Aorta (tissue), 5 donors: Measurements from ENCODE around the gene GREB1. TPM values are rescaled to one million over a fixed set of nuclear protein-coding genes. Genes with fewer than 3 reads are reported as not detected.

ENCODE experiments used
- ATAC-seq: fragments of 200-7000 bp; cut with Tn5 transposase; one replicate; pipeline ENCODE4 v1.9.1; 2022; ENCODE audit warnings: moderate library complexity; ENCODE audit not compliant: low FRiP score
- DNase-seq, 2 donors: peaks; one replicate each; pipeline ENCODE4 v3.0.0-alpha.2; 2020
- H3K27ac ChIP-seq, 2 donors: one replicate each; pipeline ENCODE4 v1.5.1; 2013; ENCODE audit warnings: low read length in 2 of 2, mild to moderate bottlenecking in 2 of 2, moderate library complexity in 2 of 2, control low read depth in 1 of 2, inconsistent platforms in 1 of 2, low read depth in 1 of 2
- H3K27me3 ChIP-seq, 2 donors: one replicate each; pipeline ENCODE4 v1.6.1; 2013; ENCODE audit warnings: control low read depth in 1 of 2, low read length in 1 of 2, mild to moderate bottlenecking in 1 of 2, moderate library complexity in 1 of 2; ENCODE audit not compliant: insufficient read depth in 2 of 2, control insufficient read depth in 1 of 2
- H3K36me3 ChIP-seq, 2 donors: one replicate each; pipeline ENCODE4 v1.6.1; 2013; ENCODE audit warnings: control low read depth in 1 of 2, low read length in 1 of 2, mild to moderate bottlenecking in 1 of 2; ENCODE audit not compliant: insufficient read depth in 2 of 2, control insufficient read depth in 1 of 2
- H3K4me1 ChIP-seq, 2 donors: one replicate each; pipeline ENCODE4 v1.6.1; 2013; ENCODE audit warnings: low read length in 2 of 2, control low read depth in 1 of 2, mild to moderate bottlenecking in 1 of 2, moderate library complexity in 1 of 2; ENCODE audit not compliant: insufficient read depth in 2 of 2, control insufficient read depth in 1 of 2
- H3K4me3 ChIP-seq, 2 donors: one replicate each; pipeline ENCODE4 v1.5.1; 2013; ENCODE audit warnings: low read length in 2 of 2, control low read depth in 1 of 2, mild to moderate bottlenecking in 1 of 2
- H3K9me3 ChIP-seq: one replicate; pipeline ENCODE4 v1.6.1; 2013; ENCODE audit warnings: mild to moderate bottlenecking, low read length; ENCODE audit not compliant: control insufficient read depth
- WGBS, 2 donors: extraction: QIAGEN DNeasy Blood & Tissue Kit; methylation state at CpG; one replicate each; pipeline ENCODE4 v1.1.7; 2013; 5-methylcytosine and 5-hydroxymethylcytosine counted together
- intact Hi-C, 2 donors: fragments of 100-400 bp; cut with DNase I; formaldehyde crosslinking; loops; one replicate each; pipeline versions ENCODE4 v1.14.2 to v1.15.0; 2022
- polyA plus RNA-seq, 2 donors: library from polyadenylated mRNA; stranded (reverse); fragments of 200-250 nt; gene quantifications; one replicate each; pipeline ENCODE4 v1.2.3, GENCODE V29; 2013
- total RNA-seq, 2 donors: library from RNA; stranded (reverse); fragmentation: NEBNext Ultra II Directional; extraction: Animal tissue kit (Norgen Biotek cat#: 25700); gene quantifications; one replicate each; pipeline ENCODE4 v1.2.1, GENCODE V29; 2021
- donor health status: healthy with polysubstance abuse.
- donor health status: Bipolar disorder and iron deficiency.
- donor health status: DM: no; HTN: no; CAD: no.
- donor health status: DM: no; HTN: no; CAD: no.
- donor health status: DM: yes; HTN: yes; CAD: no.

Gene GREB1
- total and polyA plus RNA-seq, 4 donors = 0.13 to 8.6 (median 7.2) TPM; not detected in 1

DNA sequence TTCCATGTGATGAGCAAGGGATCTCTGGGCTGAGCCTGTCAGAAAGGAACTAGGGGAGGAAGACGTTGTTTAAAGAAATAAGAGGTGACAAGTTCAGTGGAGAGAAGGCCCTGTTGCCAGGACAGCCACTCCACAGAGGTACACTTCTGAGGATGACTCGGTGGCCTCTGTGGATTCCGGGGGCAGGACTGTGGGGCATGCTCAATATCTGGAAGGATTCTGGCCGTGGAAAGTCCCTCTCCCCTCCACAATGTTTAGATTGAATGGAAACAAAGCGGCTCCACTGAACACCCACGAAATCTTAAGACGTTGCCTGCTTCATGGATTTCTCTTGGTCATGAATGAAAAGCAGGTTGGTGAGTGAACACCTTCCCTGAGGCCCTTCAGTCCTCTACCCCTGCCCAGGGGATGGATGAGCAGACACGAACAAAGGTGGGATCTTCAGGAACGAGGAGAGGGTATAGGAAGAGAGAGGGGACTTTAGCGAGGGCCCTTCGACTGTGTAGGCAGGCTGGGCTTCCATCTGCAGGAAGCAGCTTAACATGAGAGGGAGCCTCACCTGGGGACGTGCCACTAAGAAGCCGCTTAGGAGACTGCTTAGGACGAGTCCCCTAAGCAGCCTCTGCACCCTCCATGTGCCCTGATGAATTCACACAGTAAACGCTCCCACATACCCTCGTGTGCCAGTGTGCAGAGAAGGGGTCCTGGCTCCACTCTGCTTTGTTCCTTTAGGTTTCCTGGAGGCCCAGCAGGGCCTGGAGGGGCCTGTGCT, 134.2 kb downstream of the GREB1 start:
- 76 to 79% methylated on average over 16 of the region's 16 CpGs for WGBS, 2 donors
- ATAC-seq (no peak), DNase-seq (no peak)
- Histone ChIP-seq H3K4me3 (no peak overlapping the region), H3K4me1 (no peaks in the 10 kb centered on the region), H3K27me3 (no peaks in the 10 kb centered on the region), H3K36me3 (no peaks in the 10 kb centered on the region), H3K9me3 (no peaks in the 10 kb centered on the region), H3K27ac (no peak overlapping the region)
- intact Hi-C loops = no loop called here

DNA sequence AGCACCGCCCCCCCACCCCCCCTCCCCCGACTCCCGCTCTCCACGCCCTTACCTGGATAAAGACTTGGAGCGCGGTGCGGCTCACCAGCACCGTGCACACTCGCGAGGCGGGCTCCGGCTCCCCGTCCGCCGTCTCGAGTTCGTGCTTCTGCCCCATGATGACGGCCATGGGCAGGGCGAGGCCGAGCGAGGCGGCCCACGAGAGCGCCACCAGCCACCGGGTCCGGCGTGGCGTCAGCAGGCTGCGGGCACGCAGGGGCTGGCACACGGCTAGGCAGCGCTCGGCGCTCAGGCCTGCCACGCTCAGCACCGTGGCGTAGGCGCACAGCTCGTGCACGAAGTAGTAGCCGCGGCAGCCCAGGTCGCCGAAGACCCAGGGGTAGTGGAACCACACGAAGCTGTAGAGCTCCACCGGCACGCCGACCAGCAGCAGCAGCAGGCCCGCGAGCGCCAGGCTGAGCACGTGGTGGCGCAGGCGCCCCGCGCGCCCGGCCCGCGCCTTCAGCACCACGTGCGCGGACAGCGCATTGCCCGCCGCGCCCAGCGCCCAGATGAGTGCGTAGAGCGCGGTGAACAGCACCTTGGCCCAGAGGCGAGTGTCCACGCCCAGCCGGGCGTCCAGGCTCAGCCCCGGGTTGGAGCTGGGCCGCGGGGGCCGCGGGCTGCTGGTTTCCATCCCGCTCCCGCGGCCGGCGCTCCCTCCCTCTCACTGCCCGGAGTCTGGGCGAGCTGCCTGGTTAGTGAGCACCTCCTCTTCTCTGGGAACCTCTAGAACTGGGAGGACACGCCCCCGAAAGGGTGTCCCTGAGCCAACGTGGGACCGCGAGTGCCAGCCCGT, 135.8 kb downstream of the GREB1 start, which contains the start of gene NTSR2:
TSS of gene NTSR2 (minus strand) at position 742 of the 838 bp plus-strand sequence. CDS start at position 676, 66 bp downstream.
- Histone ChIP-seq H3K36me3 (no peaks in the 10 kb centered on the region), H3K9me3 (no peaks in the 10 kb centered on the region), H3K4me3 (no peak within 1 kb of the TSS), H3K27ac (no peak within 1 kb of the TSS), H3K27me3 (no peaks in the 10 kb centered on the region), H3K4me1 (no peaks in the 10 kb centered on the region)
- ATAC-seq (peak; percentile 94), DNase-seq (peak; percentile 66 to 87)
- intact Hi-C loops = no loop called here
- 16 to 17% methylated on average over 75 to 93 of the region's 93 CpGs for WGBS, 2 donors

DNA sequence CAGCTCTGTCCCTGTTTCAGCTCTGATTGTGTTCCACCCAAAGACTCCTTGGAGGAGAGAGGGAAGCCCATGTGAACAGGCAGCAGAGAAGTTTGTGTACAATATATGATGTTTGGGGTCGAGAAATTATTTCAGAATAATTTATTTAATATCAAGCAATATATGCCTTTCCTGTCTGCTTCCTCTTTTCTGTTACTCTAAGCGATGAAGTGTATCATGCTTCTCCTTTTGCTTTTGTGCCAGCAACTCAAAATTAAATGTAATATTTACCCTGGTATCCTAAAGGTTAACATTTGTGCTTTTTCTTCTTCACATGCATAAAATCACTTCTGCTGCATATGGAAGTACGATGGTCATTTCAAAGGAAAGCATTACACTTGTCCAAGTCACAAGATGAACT, 138.6 kb downstream of the GREB1 start:
- Histone ChIP-seq H3K27me3 (no peaks in the 10 kb centered on the region), H3K9me3 (no peaks in the 10 kb centered on the region), H3K4me3 (no peak overlapping the region), H3K36me3 (no peaks in the 10 kb centered on the region), H3K27ac (no peak overlapping the region), H3K4me1 (no peaks in the 10 kb centered on the region)
- ATAC-seq (no peak), DNase-seq (no peak)
- 42 to 46% methylated on average over 3 of the region's 3 CpGs for WGBS, 2 donors
- intact Hi-C loops = no loop called here

DNA sequence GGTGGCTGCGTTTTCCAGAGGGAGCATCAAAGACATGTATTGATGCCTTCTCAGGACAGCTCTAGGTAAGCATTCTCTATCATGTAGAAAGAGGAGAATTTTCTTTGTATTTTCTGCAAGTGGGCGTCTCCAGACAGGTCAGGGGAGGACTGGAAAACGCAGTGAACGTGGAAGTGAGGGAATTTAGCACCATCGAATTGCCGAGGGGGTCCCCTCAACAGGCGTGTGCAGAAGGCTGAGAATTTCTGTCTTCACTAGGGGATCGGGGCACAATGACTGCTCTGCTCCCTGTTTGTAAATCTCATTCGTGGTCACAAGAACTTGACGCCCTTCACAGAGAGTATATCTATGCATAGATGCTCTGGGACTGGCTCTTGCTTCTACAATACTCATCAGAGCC, 141.1 kb downstream of the GREB1 start:
- Histone ChIP-seq H3K27me3 (no peaks in the 10 kb centered on the region), H3K4me1 (no peaks in the 10 kb centered on the region), H3K27ac (no peak overlapping the region), H3K4me3 (no peak overlapping the region), H3K36me3 (no peaks in the 10 kb centered on the region), H3K9me3 (no peaks in the 10 kb centered on the region)
- ATAC-seq (no peak), DNase-seq (no peak)
- 75 to 78% methylated on average over 10 of the region's 10 CpGs for WGBS, 2 donors
- intact Hi-C loops = no loop called here

DNA sequence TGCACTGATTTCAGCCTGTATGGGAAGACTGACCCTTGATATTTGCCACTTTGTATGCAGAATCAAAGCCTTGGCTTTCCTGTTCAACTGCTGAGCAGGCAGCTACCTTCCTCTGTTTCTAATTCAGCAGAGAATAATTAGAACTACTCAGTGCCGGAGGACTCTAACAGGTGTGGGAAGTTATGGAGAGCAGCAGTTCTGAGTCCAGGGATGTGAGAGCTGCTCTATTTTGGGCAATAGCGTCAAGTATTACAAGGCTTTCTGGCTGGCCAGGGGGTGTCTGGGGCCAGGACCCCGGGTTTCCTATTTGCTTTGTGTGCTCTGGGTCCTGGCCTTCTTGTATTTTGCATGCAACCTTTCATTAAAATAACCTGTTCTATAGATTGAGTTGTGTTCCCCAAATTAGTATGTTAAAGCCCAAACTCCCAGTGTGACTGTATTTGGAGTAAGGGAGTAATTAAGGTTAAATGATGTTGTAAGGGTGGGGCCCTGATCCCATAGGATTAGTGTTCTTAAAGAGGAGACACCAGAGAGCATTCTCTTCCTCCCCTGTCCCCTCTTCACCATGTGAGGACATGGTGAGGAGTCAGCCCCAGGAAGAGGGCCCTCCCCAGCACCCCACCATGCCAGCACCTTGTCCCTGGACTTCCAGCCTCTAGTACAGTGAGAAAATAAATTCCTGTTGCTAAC, 141.7 kb downstream of the GREB1 start:
- WGBS, 2 donors = 85 to 90% methylated on average over 3 of the region's 3 CpGs
- intact Hi-C loops = no loop called here
- H3K9me3 ChIP-seq = no peaks in the 10 kb centered on the region
- no peaks in the 10 kb centered on the region for H3K4me1 ChIP-seq
- H3K4me3 ChIP-seq = no peak overlapping the region
- no peak for ATAC-seq
- no peaks in the 10 kb centered on the region for H3K36me3 ChIP-seq
- no peak overlapping the region for H3K27ac ChIP-seq
- no peaks in the 10 kb centered on the region for H3K27me3 ChIP-seq
- DNase-seq = no peak

DNA sequence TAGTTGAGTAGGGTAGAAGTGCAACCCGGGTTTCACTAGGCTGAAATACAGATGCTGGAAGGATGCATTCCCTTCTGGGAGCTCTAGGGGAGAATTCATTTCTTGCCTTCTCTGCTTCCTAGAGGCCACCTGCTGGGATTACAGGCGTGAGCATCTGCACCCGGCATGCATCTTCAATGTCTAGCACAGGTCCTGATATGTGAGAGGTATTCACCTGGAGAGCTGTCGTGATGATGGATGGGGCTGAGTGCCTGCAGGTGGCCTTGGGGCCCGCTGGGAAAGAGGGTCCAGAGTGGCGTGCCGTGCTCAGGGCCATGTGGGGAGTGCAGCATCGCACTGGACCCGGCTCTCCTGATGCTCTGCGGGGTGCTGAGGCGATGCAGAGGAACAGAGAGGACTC, 142.8 kb downstream of the GREB1 start:
- WGBS, 2 donors = 50% methylated on average over 11 of the region's 11 CpGs

DNA sequence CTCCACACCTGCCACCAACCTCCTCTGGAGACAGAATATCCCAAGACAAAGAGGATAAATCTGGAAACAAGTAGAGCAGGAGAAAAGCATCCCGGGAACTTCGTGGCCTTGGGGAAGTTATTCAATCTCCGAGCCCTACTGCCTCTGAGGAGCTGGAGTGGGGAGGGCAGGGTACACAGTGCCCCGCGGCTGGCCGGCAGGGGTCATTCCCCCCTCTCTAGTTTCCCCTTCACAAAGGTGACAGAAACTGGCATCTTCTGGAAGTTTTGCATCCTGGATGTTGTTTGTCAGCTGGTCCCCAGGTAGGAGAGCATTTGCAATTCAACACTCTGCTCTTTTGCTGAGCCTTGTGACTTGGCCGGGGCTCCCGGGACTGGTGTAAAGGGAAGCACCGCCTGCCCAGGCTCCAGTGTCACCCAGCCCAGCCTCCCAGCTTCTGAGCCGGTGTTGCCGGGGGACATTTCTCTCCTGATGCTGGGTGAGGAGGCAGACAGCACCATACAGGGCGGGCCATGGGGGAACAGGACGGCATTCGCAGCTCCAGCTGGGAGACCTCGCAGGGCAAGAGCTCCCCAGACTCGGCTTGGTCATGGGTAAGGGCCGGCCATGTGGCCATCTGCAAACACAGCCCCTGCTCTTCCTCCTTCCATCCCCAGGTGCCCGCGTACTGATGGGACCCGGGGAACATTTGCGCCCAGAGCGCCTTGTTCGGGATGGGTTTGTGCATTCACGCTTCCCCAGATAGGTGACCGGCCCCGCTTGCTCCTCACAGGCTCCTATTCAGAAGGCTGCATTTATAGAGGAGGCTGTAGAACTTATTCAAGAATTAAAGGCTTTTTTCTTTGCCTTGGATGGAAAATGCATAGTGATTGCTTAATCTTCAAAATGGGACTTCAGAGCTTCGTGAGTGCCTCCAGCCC, 143.6 kb downstream of the GREB1 start:
- H3K27me3 ChIP-seq = no peaks in the 10 kb centered on the region
- 36 to 39% methylated on average over 27 of the region's 27 CpGs for WGBS, 2 donors
- H3K36me3 ChIP-seq = no peaks in the 10 kb centered on the region
- ATAC-seq (no peak), DNase-seq (no peak)
- H3K4me3 ChIP-seq = no peak overlapping the region
- intact Hi-C loops = no loop called here
- H3K4me1 ChIP-seq = no peaks in the 10 kb centered on the region
- no peaks in the 10 kb centered on the region for H3K9me3 ChIP-seq
- no peak overlapping the region for H3K27ac ChIP-seq

More for the DNA sequence above, 142.8 kb downstream of the GREB1 start:
- H3K36me3 ChIP-seq = no peaks in the 10 kb centered on the region
- ATAC-seq (no peak), DNase-seq (no peak)
- intact Hi-C loops = no loop called here
- H3K4me1 ChIP-seq = no peaks in the 10 kb centered on the region
- no peak overlapping the region for H3K27ac ChIP-seq
- H3K9me3 ChIP-seq = no peaks in the 10 kb centered on the region
- H3K27me3 ChIP-seq = no peaks in the 10 kb centered on the region
- H3K4me3 ChIP-seq = no peak overlapping the region
